ENCODE measurements around the gene VPS13D. TPM values are rescaled to one million over a fixed set of nuclear protein-coding genes. Genes with fewer than 3 reads are reported as not detected.

VPS13D gene
- total and polyA plus RNA-seq, 2 of the 4 experiments (the other 2 are of a cell fraction), result 9.0 to 16.3 TPM

GRCh38 chr1:12556368-12556930 lies 326.6 kb downstream of the VPS13D start:
- no TSS peak for BruUV-seq (replicated peaks)
- H4K5ac ChIP-seq (ENCODE audit: low read depth, low read length), result peak overlapping the region; percentile 93
- no peaks in the 10 kb centered on the region; the same call in 1 of the 2 replicates for H3K9me1 ChIP-seq (ENCODE audit: insufficient read depth, low read length)
- peak overlapping the region; percentile 76; the same call in 1 of the 2 replicates for H3K23ac ChIP-seq (ENCODE audit: low read depth, low read length)
- H2BK5ac ChIP-seq (ENCODE audit: low read depth, low read length, poor library complexity, severe bottlenecking), result peak overlapping the region; percentile 94
- peak overlapping the region; percentile 45 to 89 for H4K8ac ChIP-seq (ENCODE audit: low read depth in 2 of 2, low read length in 2 of 2)
- ATAC-seq (ENCODE audit: low read depth), result peak; percentile 92
- peak overlapping the region; percentile 96 for H4K91ac ChIP-seq (ENCODE audit: insufficient read depth, low read depth, low read length)
- 26% methylated on average over 3 of the region's 9 CpGs; no CpG with 5 or more reads in 1 of the 2 experiments for WGBS, 2 experiments (ENCODE audit: extremely low coverage in 2 of 2, insufficient read length in 1 of 2)
- TF ChIP-seq BHLHE40 (IDR thresholded peaks at IDR 0.05; ENCODE audit: low read depth, low read length) (peak; percentile 77), MAFK (IDR thresholded peaks at IDR 0.05; ENCODE audit: low read depth, low read length) (peak; percentile 65), MAZ (IDR thresholded peaks at IDR 0.05; ENCODE audit: borderline replicate concordance, low read depth, low read length) (peak; percentile 18; the same call in 1 of the 2 replicates), RAD21 (IDR thresholded peaks at IDR 0.05; ENCODE audit: low read length) (no peak), CEBPB (IDR thresholded peaks at IDR 0.05; ENCODE audit: low read depth, low read length) (peak; percentile 59; the same call in 1 of the 2 replicates), NFE2L2 (IDR thresholded peaks at IDR 0.05; ENCODE audit: low read depth, low read length) (no peak)
- TF ChIP-seq, protein P1, sequence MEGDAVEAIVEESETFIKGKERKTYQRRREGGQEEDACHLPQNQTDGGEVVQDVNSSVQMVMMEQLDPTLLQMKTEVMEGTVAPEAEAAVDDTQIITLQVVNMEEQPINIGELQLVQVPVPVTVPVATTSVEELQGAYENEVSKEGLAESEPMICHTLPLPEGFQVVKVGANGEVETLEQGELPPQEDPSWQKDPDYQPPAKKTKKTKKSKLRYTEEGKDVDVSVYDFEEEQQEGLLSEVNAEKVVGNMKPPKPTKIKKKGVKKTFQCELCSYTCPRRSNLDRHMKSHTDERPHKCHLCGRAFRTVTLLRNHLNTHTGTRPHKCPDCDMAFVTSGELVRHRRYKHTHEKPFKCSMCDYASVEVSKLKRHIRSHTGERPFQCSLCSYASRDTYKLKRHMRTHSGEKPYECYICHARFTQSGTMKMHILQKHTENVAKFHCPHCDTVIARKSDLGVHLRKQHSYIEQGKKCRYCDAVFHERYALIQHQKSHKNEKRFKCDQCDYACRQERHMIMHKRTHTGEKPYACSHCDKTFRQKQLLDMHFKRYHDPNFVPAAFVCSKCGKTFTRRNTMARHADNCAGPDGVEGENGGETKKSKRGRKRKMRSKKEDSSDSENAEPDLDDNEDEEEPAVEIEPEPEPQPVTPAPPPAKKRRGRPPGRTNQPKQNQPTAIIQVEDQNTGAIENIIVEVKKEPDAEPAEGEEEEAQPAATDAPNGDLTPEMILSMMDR (conservative IDR thresholded peaks at IDR 0.05; ENCODE audit: low read depth, low read length), result no peak
- peak overlapping the region; percentile 83 for H3K14ac ChIP-seq (replicated peaks; ENCODE audit: low read depth, low read length)
- peak overlapping the region; percentile 94 for H3K4ac ChIP-seq (ENCODE audit: low read depth, low read length)
- H2BK120ac ChIP-seq (ENCODE audit: low read depth, low read length), result peak overlapping the region; percentile 97
- peak overlapping the region; percentile 84 for H2AK9ac ChIP-seq (replicated peaks; ENCODE audit: low read depth, low read length, poor library complexity)
- POLR2A ChIA-PET (ENCODE audit: unreplicated experiment), result interaction anchor here (0.6 kb wide), 2 partner anchors 58 to 61 kb away, joined by 5 to 6 read pairs; partner anchors contain the start of gene DHRS3
- no peaks in the 10 kb centered on the region for H3K36me3 ChIP-seq (ENCODE audit: control insufficient read depth, insufficient read depth, low read length)
- H4K20me1 ChIP-seq (ENCODE audit: insufficient read depth, low read length), result no peaks in the 10 kb centered on the region
- peak overlapping the region; percentile 78 for H2AFZ ChIP-seq (replicated peaks; ENCODE audit: low read length, poor library complexity)
- no peaks in the 10 kb centered on the region for H3K27me3 ChIP-seq (ENCODE audit: control insufficient read depth, insufficient read depth, low read length)
- peak overlapping the region; percentile 97 for H2BK20ac ChIP-seq (ENCODE audit: low read depth, low read length)
- H3K4me2 ChIP-seq (ENCODE audit: low read depth, low read length), result peak overlapping the region; percentile 6; the same call in 1 of the 2 replicates
- no peaks in the 10 kb centered on the region for H3K79me1 ChIP-seq (ENCODE audit: low read depth in 1 of 2, low read length in 2 of 2)
- peak overlapping the region; percentile 43; the same call in 1 of the 2 replicates for H3K56ac ChIP-seq (ENCODE audit: extremely low read depth, insufficient read depth, low read length)
- H3K18ac ChIP-seq (ENCODE audit: low read depth, low read length), result peak overlapping the region; percentile 94
- H3K9ac ChIP-seq (ENCODE audit: low read depth, low read length), result peak overlapping the region; percentile 41; the same call in 1 of the 2 replicates
- intact Hi-C loops (cut with micrococcal nuclease) (loop anchor here (5.0 kb wide), 1 partner anchor 61 kb away; the partner anchor contains the start of gene DHRS3), in situ Hi-C loops (cut with MboI; ENCODE audit: low sequenced_read_pairs) (loop anchor here (10.0 kb wide), 1 partner anchor 58 kb away; the partner anchor contains the start of gene DHRS3), dilution Hi-C loops (cut with HindIII; ENCODE audit: low sequenced_read_pairs, unreplicated experiment) (no loop called here)
- peaks cover 18% of the 10 kb centered on the region for H3K4me1 ChIP-seq (ENCODE audit: control insufficient read depth, insufficient read depth, low read length)
- H3K4me3 ChIP-seq (ENCODE audit: insufficient read depth, low read depth, low read length), result no peak overlapping the region
- peaks cover 2% of the 10 kb centered on the region; the same call in 1 of the 2 replicates for H3K9me3 ChIP-seq (ENCODE audit: control insufficient read depth, insufficient read depth, low read length)
- peak; percentile 93 for DNase-seq
- H3K27ac ChIP-seq (ENCODE audit: insufficient read depth, low read length), result peak overlapping the region; percentile 94
- CTCF ChIA-PET, result interaction anchor here (0.6 kb wide), 3 partner anchors 27 to 108 kb away, joined by 3 read pairs; no protein-coding TSS in a partner anchor
- H2AK5ac ChIP-seq (ENCODE audit: low read depth, low read length), result peak overlapping the region; percentile 84
- H2BK15ac ChIP-seq (ENCODE audit: low read depth, low read length), result peak overlapping the region; percentile 82; the same call in 2 of the 3 replicates
